ENCODE data around the gene STOML2. TPM values are rescaled to one million over a fixed set of nuclear protein-coding genes. Genes with fewer than 3 reads are reported as not detected.

STOML2 gene
- total and polyA plus RNA-seq, 11 donors: 78.2 to 177 (median 130) TPM

DNA sequence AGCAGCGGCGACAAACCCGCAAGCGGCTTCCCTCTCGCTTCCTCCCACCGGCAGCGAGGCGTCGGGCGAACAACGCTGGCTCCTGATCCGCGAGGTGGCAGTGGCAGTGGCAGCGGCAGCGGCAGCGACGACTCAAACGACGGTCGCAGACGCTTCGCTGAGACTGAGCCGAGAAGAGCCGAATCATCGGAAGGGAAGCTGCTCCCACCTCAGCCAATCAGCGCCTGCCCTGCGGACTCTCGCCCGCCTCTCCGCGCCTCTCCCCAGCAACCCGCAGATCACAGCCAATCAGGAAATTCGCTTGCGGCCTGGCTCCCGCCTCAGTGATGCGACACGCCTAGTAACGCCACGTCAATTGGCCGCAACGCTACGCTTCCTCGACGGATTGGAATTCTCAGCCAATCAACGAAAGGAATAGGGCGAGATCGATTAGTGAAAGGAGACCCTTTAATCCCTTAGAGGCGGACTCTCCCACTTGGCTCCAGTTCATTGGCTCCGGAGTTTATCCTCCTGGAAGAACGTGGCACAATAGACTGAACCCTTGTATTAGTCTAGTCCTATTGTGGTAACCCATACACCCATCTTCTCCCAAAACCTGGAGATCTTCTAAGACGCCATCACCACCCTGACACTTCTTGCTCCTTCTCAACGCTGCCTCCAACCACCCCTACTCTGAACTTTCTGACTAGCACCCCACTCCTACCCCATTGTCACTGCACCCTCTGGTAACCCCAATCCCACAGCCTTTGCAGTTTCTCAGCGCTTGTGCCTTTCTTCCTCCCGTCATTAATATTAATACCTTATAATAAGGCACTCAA is 30.3 kb downstream of the STOML2 start, which contains the start of gene VCP:
Gene VCP (minus strand): TSS at position 165 of the 818 bp plus-strand sequence. CDS start 272 bp downstream, outside the sequence.
- TF ChIP-seq, protein P1, sequence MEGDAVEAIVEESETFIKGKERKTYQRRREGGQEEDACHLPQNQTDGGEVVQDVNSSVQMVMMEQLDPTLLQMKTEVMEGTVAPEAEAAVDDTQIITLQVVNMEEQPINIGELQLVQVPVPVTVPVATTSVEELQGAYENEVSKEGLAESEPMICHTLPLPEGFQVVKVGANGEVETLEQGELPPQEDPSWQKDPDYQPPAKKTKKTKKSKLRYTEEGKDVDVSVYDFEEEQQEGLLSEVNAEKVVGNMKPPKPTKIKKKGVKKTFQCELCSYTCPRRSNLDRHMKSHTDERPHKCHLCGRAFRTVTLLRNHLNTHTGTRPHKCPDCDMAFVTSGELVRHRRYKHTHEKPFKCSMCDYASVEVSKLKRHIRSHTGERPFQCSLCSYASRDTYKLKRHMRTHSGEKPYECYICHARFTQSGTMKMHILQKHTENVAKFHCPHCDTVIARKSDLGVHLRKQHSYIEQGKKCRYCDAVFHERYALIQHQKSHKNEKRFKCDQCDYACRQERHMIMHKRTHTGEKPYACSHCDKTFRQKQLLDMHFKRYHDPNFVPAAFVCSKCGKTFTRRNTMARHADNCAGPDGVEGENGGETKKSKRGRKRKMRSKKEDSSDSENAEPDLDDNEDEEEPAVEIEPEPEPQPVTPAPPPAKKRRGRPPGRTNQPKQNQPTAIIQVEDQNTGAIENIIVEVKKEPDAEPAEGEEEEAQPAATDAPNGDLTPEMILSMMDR (IDR thresholded peaks at IDR 0.05): no peak
- TF ChIP-seq POLR2A (IDR thresholded peaks at IDR 0.05): peak; percentile 94 to 96
- Histone ChIP-seq H3K9me3 (no peaks in the 10 kb centered on the region), H3K27me3 (no peaks in the 10 kb centered on the region), H3K4me3 (peak within 1 kb of the TSS; percentile 82 to 100 (median 96)), H3K27ac (peak within 1 kb of the TSS; percentile 99 to 100 (median 100)), H3K4me1 (peaks cover 12 to 42% (median 35%) of the 10 kb centered on the region in 12 donors), H3K36me3 (peaks cover 0 to 45% (median 13%) of the 10 kb centered on the region in 9 donors)
- ATAC-seq (peak; percentile 93 to 96 (median 96)), DNase-seq (peak; percentile 98 to 99 (median 99))
- WGBS, 4 donors: 5 to 13% (median 6%) methylated on average over 20 to 54 of the region's 54 CpGs
- intact Hi-C loops (cut with DNase I): loop anchor here in 6 of 10 donors (1.0 to 10.0 kb wide), 6 partner anchors 24 to 408 kb away; partner anchors contain the start of genes CCL27 (in 1 of the 6), DNAJB5 (in 1 of the 6), PIGO (in 1 of the 6) and STOML2 (in 1 of the 6)

DNA sequence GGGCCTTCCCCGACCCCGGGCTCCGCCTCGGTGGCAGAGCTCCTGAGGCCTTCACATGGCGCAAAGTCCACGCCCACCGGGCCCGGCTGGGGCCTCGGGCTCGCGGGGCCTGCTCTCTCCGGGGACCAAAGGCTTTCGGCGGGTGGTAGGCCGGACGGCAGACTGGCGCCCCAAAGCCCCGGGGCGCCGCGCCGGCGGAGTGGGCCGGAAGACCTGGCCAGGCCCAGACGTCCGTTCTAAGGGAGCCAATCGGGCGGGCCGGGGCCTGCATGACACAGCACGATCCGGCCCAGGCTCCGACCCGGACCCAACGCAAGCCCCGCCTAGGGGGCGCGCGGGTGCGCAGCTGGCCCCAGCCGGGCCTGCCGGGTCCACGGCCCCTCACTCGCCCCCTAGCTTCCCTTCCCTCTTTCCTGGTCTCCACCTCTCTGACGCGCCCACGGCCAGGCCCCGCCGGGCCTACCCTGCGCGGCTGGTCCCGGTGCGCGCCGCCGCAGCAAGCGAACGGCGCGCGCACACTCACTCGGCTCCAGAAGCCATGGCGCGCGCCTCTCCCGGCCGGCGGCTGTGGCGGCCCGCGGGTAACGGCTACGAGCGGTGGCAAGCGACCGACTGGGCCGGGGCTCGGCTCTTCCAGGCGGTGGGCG is 31.0 kb downstream of the STOML2 start:
- 0 to 1% (median 0%) methylated on average over 49 to 79 of the region's 79 CpGs for WGBS, 4 donors
- Histone ChIP-seq H3K9me3 (no peaks in the 10 kb centered on the region), H3K4me3 (peak overlapping the region; percentile 82 to 100 (median 96)), H3K36me3 (peaks cover 0 to 47% (median 20%) of the 10 kb centered on the region in 9 donors), H3K4me1 (peaks cover 12 to 48% (median 36%) of the 10 kb centered on the region in 12 donors), H3K27ac (peak overlapping the region; percentile 99 to 100 (median 100)), H3K27me3 (no peaks in the 10 kb centered on the region)
- intact Hi-C loops (cut with DNase I): loop anchor here in 7 of 10 donors (1.0 to 10.0 kb wide), 7 partner anchors 25 to 407 kb away; partner anchors contain the start of genes CCL27 (in 1 of the 7), DNAJB5 (in 1 of the 7), PIGO (in 1 of the 7) and STOML2 (in 1 of the 7)
- TF ChIP-seq, protein P1 (IDR thresholded peaks at IDR 0.05): peak; percentile 13 to 65 (median 46)
- peak; percentile 2 to 67 for TF ChIP-seq POLR2A (IDR thresholded peaks at IDR 0.05)
- DNase-seq (peak; percentile 87 to 94 (median 91)), ATAC-seq (peak; percentile 43 to 85 (median 79))

DNA sequence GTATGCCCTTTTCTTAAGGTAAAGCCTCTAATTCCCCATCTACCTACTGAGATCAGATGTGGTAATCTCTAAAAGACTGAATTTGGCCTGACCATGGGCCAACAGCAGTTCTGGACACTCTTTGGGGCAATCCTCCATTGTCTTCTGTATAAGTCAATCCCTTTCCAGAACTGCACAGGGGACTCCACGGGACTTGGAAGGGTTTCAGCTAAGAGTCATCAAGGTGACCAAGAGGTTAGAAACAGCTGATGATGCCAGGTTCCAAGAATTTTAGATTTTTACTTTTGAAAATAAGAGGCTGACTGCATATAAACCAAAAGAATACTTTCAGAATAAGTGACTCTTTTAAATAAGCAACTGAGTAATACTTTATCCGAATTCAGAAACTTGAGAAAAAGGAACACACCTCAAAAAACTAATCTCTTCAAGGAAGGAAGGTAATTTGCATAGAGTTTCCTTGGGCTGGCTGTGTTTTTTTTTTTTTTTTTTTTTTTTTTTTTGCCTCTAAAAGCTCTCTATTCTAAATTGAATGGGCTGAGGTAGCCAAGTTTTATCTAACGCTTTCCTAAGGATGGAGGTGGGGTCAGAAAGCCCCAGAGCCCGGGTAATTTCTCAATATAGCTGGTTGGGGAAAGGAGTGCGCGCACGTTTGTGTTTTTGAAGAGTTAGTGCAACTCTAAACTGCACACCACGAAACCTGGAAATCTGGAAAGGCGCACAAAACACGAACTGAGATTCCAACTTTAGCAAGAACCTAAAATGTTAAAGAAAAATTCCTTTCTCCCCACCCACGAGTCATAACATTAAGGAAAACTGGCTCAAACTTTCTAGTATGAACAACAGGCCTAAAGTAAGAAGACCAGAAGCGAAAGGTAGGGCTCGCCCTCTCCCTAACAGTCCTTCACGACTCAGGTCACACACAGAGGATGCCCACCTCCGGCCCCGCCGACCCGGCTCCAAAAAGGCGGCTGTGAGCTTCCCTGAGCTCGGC is 31.8 kb downstream of the STOML2 start:
- peaks cover 0 to 47% (median 28%) of the 10 kb centered on the region in 9 donors for H3K36me3 ChIP-seq
- ATAC-seq (peak in 1 of 4 donors; percentile 16), DNase-seq (no peak)
- intact Hi-C loops (cut with DNase I): loop anchor here in 4 of 10 donors (2.0 to 10.0 kb wide), 3 partner anchors 76 to 406 kb away; partner anchors contain the start of gene CCL27 (in 1 of the 4)
- H3K4me1 ChIP-seq: peaks cover 12 to 48% (median 36%) of the 10 kb centered on the region in 12 donors
- no peaks in the 10 kb centered on the region for H3K27me3 ChIP-seq
- H3K4me3 ChIP-seq: peak overlapping the region; percentile 82 to 100 (median 96)
- WGBS, 4 donors: 1 to 2% (median 1%) methylated on average over 16 to 20 of the region's 20 CpGs
- peak overlapping the region; percentile 99 to 100 (median 100) for H3K27ac ChIP-seq
- TF ChIP-seq, protein P1 (IDR thresholded peaks at IDR 0.05): no peak
- TF ChIP-seq POLR2A (IDR thresholded peaks at IDR 0.05): no peak
- H3K9me3 ChIP-seq: no peaks in the 10 kb centered on the region
